K562 (cell line): ENCODE results near the gene B3GALT4. TPM values are rescaled to one million over a fixed set of nuclear protein-coding genes. Genes with fewer than 3 reads are reported as not detected.
A peak's percentile ranks its signal among the peaks of the same experiment; 100 is the strongest.

ENCODE experiments used
- FOXJ3 ChIP-seq: sonication (generic); formaldehyde crosslinking; IDR thresholded peaks from 2 replicates; pipeline ENCODE4 v1.4.0; 2020; ENCODE audit warnings: mild to moderate bottlenecking, missing genetic modification reagents
- HNRNPLL ChIP-seq: fragments of 200-400 bp; formaldehyde crosslinking; IDR thresholded peaks from 2 replicates; pipeline ENCODE4 v1.6.1; 2017; ENCODE audit warnings: low read length, low read depth, mild to moderate bottlenecking; ENCODE audit not compliant: poor library complexity, severe bottlenecking
- KDM2B ChIP-seq: fragments of 250-450 bp; sonication (Bioruptor Pico); IDR thresholded peaks from 2 replicates; pipeline ENCODE4 v1.8.0; 2021; ENCODE audit warnings: mild to moderate bottlenecking, moderate library complexity
- MAFF ChIP-seq: IDR thresholded peaks from 2 replicates; pipeline ENCODE4 v1.6.1; 2012; ENCODE audit warnings: low read length, improper control_type of control experiment
- MXD1 ChIP-seq: fragments of 250-450 bp; sonication (Bioruptor Pico); IDR thresholded peaks from 2 replicates; pipeline ENCODE4 v1.8.0; 2021; ENCODE audit warnings: borderline replicate concordance, mild to moderate bottlenecking, moderate library complexity; ENCODE audit not compliant: poor library complexity, severe bottlenecking
- MYNN ChIP-seq, 2 experiments: sonication (generic); formaldehyde crosslinking in 1 of 2; IDR thresholded peaks; 2 replicates each; pipeline versions ENCODE4 v1.5.0 to v1.6.1; 2016 to 2020; ENCODE audit warnings: antibody characterized with exemption in 1 of 2, missing genetic modification reagents in 1 of 2
- OTX1 ChIP-seq: fragments of 450-650 bp; formaldehyde crosslinking; IDR thresholded peaks from 2 replicates; pipeline ENCODE4 v1.4.0; 2022; ENCODE audit warnings: mild to moderate bottlenecking
- PCBP1 ChIP-seq: fragments of 200-400 bp; formaldehyde crosslinking; IDR thresholded peaks from 2 replicates; pipeline ENCODE4 v1.6.1; 2018; ENCODE audit warnings: mild to moderate bottlenecking, low read depth, low read length; ENCODE audit not compliant: poor library complexity, severe bottlenecking
- SAFB2 ChIP-seq: fragments of 200-400 bp; formaldehyde crosslinking; IDR thresholded peaks from 2 replicates; pipeline ENCODE4 v1.6.1; 2018; ENCODE audit warnings: borderline replicate concordance, low read length, low read depth, moderate library complexity; ENCODE audit not compliant: severe bottlenecking
- SAP30 ChIP-seq: fragments of 200-600 bp; sonication (generic); IDR thresholded peaks from 2 replicates; pipeline ENCODE4 v1.6.1; 2012; ENCODE audit warnings: borderline replicate concordance, low read depth, mild to moderate bottlenecking, moderate library complexity, low read length, control low read depth, inconsistent platforms; ENCODE audit not compliant: insufficient read depth, poor library complexity, severe bottlenecking
- SNAPC5 ChIP-seq: fragments of 250-450 bp; sonication (Bioruptor Pico); IDR thresholded peaks from 2 replicates; pipeline ENCODE4 v1.8.0; 2021; ENCODE audit warnings: moderate library complexity, mild to moderate bottlenecking, inconsistent platforms
- TCF3 ChIP-seq: sonication (generic); formaldehyde crosslinking; IDR thresholded peaks from 2 replicates; pipeline ENCODE4 v1.4.0; 2020; ENCODE audit warnings: mild to moderate bottlenecking, missing genetic modification reagents
- XRCC4 ChIP-seq: IDR thresholded peaks from one replicate; pipeline ENCODE4 v1.6.1; 2011; ENCODE audit not compliant: insufficient read depth, insufficient read length; ENCODE audit errors: extremely low read depth
- ZBTB11 ChIP-seq, 3 experiments: fragments of 200-800 bp in 1 of 3; fragments of 250-450 bp in 1 of 3; fragments of 450-650 bp in 1 of 3; sonication (Bioruptor Pico) in 1 of 3; sonication (Bioruptor generic) in 1 of 3; formaldehyde crosslinking in 1 of 3; IDR thresholded peaks; 2 replicates each; pipeline versions ENCODE4 v1.6.1 to v1.8.0; 2016 to 2022; ENCODE audit warnings: mild to moderate bottlenecking in 2 of 3, missing genetic modification characterization in 2 of 3, missing compliant biosample characterization in 1 of 3, moderate library complexity in 1 of 3
- ZBTB26 ChIP-seq: fragments of 450-650 bp; formaldehyde crosslinking; IDR thresholded peaks from 2 replicates; pipeline ENCODE4 v1.4.0; 2022; ENCODE audit warnings: missing genetic modification characterization
- ZFX ChIP-seq: sonication (generic); formaldehyde crosslinking; IDR thresholded peaks from 2 replicates; pipeline ENCODE4 v1.8.0; 2022; ENCODE audit warnings: mild to moderate bottlenecking, missing genetic modification reagents, moderate library complexity
- ZNF354B ChIP-seq: fragments of 250-450 bp; sonication (Bioruptor Pico); IDR thresholded peaks from 2 replicates; pipeline ENCODE4 v1.4.0; 2020
- ZNF740 ChIP-seq, 3 experiments: fragments of 200-800 bp in 1 of 3; sonication (Bioruptor generic) in 1 of 3; sonication (generic) in 1 of 3; formaldehyde crosslinking in 1 of 3; IDR thresholded peaks; 2 replicates each; pipeline versions ENCODE4 v1.6.1 to v1.8.0; 2016 to 2022; ENCODE audit warnings: mild to moderate bottlenecking in 2 of 3, missing compliant biosample characterization in 2 of 3, missing genetic modification characterization in 2 of 3, missing genetic modification reagents in 1 of 3
- polyA plus RNA-seq, 8 experiments: library from polyadenylated mRNA; depleted of rRNA in 4 of 8; stranded (reverse) in 5 of 8; unstranded in 3 of 8; fragments of >200 nt; fragmentation: Nextera tagmentation in 2 of 8; fragmentation: Illumina TruSeq in 1 of 8; extraction: Ambion mirVana in 2 of 8; extraction: Trizol in 1 of 8; gene quantifications; 2 replicates each; pipeline versions ENCODE4 v1.2.1 to v1.2.3, GENCODE V29; 2011 to 2014; ENCODE audit warnings: inconsistent platforms in 1 of 8, missing spikeins in 1 of 8
- total RNA-seq, 7 experiments: library from RNA; depleted of rRNA in 6 of 7; stranded (reverse); fragments of >200 nt in 6 of 7; fragmentation: Illumina TruSeq in 2 of 7; extraction: Trizol in 2 of 7; gene quantifications; 2 replicates each; pipeline versions ENCODE4 v1.2.1 to v1.2.3, GENCODE V29; 2011 to 2021; ENCODE audit warnings: low replicate concordance in 1 of 7

Gene B3GALT4
- total and polyA plus RNA-seq, 9 of the 15 experiments (the other 6 are each of a cell fraction or from before 2014, with no cell fraction given): 0.11 to 1.3 (median 0.53) TPM; not detected in 1

GRCh38 chr6:33248932-33249731 is 27.8 kb upstream of the B3GALT4 start (continued):
- TF ChIP-seq MXD1 (CRISPR knock-in tag) (no peak), SAP30 (peak; percentile 53), ZBTB26 (CRISPR knock-in tag) (no peak), ZBTB11 (CRISPR knock-in tag; IDR thresholded peaks at IDR 0.05) (peak in 1 of 3 experiments; percentile 85; a peak in 2 of 6 replicates), FOXJ3 (no peak), KDM2B (CRISPR knock-in tag) (peak; percentile 92), ZNF354B (CRISPR knock-in tag) (no peak), TCF3 (peak; percentile 21; the same call in 1 of the 2 replicates), OTX1 (CRISPR knock-in tag) (peak; percentile 73; the same call in 1 of the 2 replicates), MYNN (IDR thresholded peaks at IDR 0.05) (peak; percentile 52; the same call in 1 of the 2 replicates), MYNN (CRISPR knock-in tag; IDR thresholded peaks at IDR 0.05) (no peak), SAFB2 (no peak), PCBP1 (no peak), ZFX (CRISPR knock-in tag) (peak; percentile 87), SNAPC5 (no peak), XRCC4 (no peak), HNRNPLL (peak; percentile 89), MAFF (peak; percentile 65), ZNF740 (CRISPR knock-in tag; IDR thresholded peaks at IDR 0.05) (no peak), ZNF740 (tag; IDR thresholded peaks at IDR 0.05) (no peak)
